Osteocyte (in vitro differentiated cells): Measurements from ENCODE around the gene ADGRF4. TPM values are rescaled to one million over a fixed set of nuclear protein-coding genes. Genes with fewer than 3 reads are reported as not detected.

Experiments used
- DNase-seq: peaks from one replicate; pipeline ENCODE4 v3.0.0; 2021; ENCODE audit warnings: mixed read lengths; ENCODE audit not compliant: unreplicated experiment; ENCODE audit errors: extremely low spot score
- H3K27ac Mint-ChIP-seq: one replicate; pipeline ENCODE4 v1.8.0; 2021; ENCODE audit warnings: mild to moderate bottlenecking, mixed read lengths; ENCODE audit not compliant: unreplicated experiment
- H3K27me3 Mint-ChIP-seq: one replicate; pipeline ENCODE4 v1.8.0; 2021; ENCODE audit warnings: mixed read lengths; ENCODE audit not compliant: unreplicated experiment
- H3K36me3 Mint-ChIP-seq: one replicate; pipeline ENCODE4 v1.8.0; 2021; ENCODE audit warnings: mixed read lengths; ENCODE audit not compliant: unreplicated experiment
- H3K4me1 Mint-ChIP-seq: one replicate; pipeline ENCODE4 v1.8.0; 2021; ENCODE audit warnings: mixed read lengths; ENCODE audit not compliant: unreplicated experiment
- H3K4me3 Mint-ChIP-seq: one replicate; pipeline ENCODE4 v1.8.0; 2021; ENCODE audit warnings: mild to moderate bottlenecking, moderate library complexity, mixed read lengths; ENCODE audit not compliant: unreplicated experiment
- H3K9me3 Mint-ChIP-seq: one replicate; pipeline ENCODE4 v1.8.0; 2021; ENCODE audit warnings: mixed read lengths; ENCODE audit not compliant: unreplicated experiment
- total RNA-seq: library from RNA; stranded (reverse); gene quantifications from 2 replicates; pipeline ENCODE4 v1.2.1, GENCODE V29; 2021
- TF ChIP-seq, protein P1 (sequence below): fragments of 200-600 bp; sonication (generic); IDR thresholded peaks from 2 replicates; pipeline ENCODE4 v1.5.0; 2021; ENCODE audit warnings: antibody characterized with exemption, mild to moderate bottlenecking, moderate library complexity

ADGRF4 gene
- total RNA-seq, 1 donor from 2014 or later = not detected

DNA sequence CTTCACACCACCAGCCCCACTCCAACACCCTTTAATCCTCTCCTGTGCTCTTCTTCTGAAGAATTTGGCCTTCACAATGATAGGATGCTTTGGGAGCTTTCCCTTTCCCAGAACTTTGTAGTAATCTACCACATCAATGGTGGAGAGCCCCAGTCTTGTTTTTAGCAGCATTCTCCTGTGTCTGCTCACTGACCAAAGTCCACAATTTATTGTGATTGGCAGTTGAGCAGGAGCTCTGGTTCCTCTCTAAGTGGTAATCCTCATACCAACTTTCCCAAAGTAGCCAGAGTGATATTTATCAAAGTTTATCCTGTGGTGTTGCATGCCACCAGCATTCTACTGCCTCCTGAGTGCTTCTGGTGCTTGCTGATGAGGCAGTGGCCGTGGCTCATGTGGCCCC lies 54.4 kb downstream of the ADGRF4 start:
- Mint-ChIP-seq H3K4me3 (no peak overlapping the region), H3K9me3 (peaks cover 8% of the 10 kb centered on the region), H3K27me3 (peaks cover 6% of the 10 kb centered on the region), H3K4me1 (no peaks in the 10 kb centered on the region), H3K36me3 (no peaks in the 10 kb centered on the region), H3K27ac (no peak overlapping the region)
- no peak for DNase-seq
- TF ChIP-seq, protein P1, sequence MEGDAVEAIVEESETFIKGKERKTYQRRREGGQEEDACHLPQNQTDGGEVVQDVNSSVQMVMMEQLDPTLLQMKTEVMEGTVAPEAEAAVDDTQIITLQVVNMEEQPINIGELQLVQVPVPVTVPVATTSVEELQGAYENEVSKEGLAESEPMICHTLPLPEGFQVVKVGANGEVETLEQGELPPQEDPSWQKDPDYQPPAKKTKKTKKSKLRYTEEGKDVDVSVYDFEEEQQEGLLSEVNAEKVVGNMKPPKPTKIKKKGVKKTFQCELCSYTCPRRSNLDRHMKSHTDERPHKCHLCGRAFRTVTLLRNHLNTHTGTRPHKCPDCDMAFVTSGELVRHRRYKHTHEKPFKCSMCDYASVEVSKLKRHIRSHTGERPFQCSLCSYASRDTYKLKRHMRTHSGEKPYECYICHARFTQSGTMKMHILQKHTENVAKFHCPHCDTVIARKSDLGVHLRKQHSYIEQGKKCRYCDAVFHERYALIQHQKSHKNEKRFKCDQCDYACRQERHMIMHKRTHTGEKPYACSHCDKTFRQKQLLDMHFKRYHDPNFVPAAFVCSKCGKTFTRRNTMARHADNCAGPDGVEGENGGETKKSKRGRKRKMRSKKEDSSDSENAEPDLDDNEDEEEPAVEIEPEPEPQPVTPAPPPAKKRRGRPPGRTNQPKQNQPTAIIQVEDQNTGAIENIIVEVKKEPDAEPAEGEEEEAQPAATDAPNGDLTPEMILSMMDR = no peak

DNA sequence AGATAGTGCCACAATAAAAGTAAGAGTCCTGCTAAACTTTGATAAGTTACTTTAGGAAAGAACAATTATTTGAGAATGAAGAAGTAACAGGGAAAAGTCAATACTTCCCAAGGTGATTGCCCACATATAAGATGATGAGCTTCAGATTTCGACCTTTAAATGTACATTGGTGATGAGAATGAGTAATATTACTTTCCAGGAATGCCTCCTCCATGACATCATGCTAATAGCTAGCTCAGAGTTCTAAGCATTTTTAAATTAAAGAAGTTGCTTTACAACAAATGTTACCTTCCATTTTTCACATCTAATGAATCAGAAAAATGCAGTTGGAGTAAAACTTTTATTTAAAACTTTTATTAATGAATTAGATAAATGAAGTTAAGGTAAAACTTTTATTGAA lies 61.0 kb downstream of the ADGRF4 start:
- DNase-seq = no peak
- Mint-ChIP-seq H3K27me3 (peaks cover 6% of the 10 kb centered on the region), H3K4me1 (no peaks in the 10 kb centered on the region), H3K36me3 (no peaks in the 10 kb centered on the region), H3K4me3 (no peak overlapping the region), H3K27ac (no peak overlapping the region), H3K9me3 (no peaks in the 10 kb centered on the region)
- TF ChIP-seq, protein P1 = no peak

DNA sequence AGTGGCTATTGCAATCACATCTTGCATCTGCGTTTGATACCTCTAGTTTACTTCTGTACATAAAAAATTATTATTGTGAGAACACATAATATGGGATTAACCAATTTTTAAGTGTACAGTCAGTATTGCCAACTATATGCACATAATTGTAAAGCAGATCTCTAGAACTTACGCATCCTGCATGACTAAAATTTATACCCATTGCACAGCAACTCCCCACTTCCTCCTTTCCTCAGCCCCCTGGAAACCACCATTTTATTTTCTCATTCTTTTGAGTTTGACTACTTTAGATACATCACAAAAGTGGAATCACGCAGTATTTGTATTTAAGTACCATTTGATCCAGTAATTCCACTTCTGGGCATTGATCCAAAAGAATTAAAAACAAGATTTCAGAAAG lies 64.1 kb downstream of the ADGRF4 start:
- Mint-ChIP-seq H3K27me3 (peaks cover 2% of the 10 kb centered on the region), H3K9me3 (peaks cover 3% of the 10 kb centered on the region), H3K27ac (no peak overlapping the region), H3K36me3 (no peaks in the 10 kb centered on the region), H3K4me1 (no peaks in the 10 kb centered on the region), H3K4me3 (no peak overlapping the region)
- TF ChIP-seq, protein P1 = no peak
- DNase-seq = no peak

DNA sequence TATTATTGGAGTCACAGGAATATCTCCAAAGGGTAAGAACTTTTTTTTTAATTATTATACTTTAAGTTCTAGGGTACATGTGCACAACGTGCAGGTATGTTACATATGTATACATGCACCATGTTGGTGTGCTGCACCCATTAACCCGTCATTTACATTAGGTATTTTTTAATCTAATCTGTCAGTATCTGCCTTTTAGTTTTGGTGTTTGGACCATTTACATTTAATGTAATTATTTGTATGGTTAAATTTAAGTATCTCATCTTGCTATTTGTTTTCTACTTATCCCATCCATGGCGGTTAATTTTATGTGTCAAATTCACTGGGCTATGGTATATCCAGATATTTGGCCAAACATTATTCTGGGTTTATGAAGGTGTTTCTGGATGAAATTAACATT lies 68.1 kb downstream of the ADGRF4 start:
- TF ChIP-seq, protein P1 = no peak
- DNase-seq = no peak
- no peaks in the 10 kb centered on the region for H3K36me3 Mint-ChIP-seq
- no peak overlapping the region for H3K4me3 Mint-ChIP-seq
- no peaks in the 10 kb centered on the region for H3K27me3 Mint-ChIP-seq
- H3K4me1 Mint-ChIP-seq = no peaks in the 10 kb centered on the region
- peaks cover 3% of the 10 kb centered on the region for H3K9me3 Mint-ChIP-seq
- H3K27ac Mint-ChIP-seq = no peak overlapping the region

DNA sequence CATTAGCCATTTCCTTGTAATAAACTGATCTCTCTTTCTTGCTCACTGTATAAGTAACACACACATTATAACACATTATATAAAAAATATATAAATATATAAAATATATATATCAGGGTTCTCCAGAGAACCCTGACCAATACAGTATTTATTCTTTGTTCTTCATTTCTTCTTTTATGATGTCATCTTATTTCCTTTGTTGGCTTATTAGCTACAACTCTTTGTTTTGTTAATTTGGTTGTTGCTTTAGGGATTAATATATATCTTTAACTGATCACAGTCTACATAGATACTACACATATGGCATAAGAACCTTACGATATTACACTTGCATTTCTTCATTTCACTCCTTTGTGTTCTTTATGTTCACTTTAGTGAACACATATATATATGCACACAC lies 68.7 kb downstream of the ADGRF4 start:
- DNase-seq = no peak
- Mint-ChIP-seq H3K27ac (no peak overlapping the region), H3K4me3 (no peak overlapping the region), H3K36me3 (no peaks in the 10 kb centered on the region), H3K9me3 (peaks cover 3% of the 10 kb centered on the region), H3K4me1 (no peaks in the 10 kb centered on the region), H3K27me3 (no peaks in the 10 kb centered on the region)
- TF ChIP-seq, protein P1 = no peak
